ENCODE data around the gene CTBS. TPM values are rescaled to one million over a fixed set of nuclear protein-coding genes. Genes with fewer than 3 reads are reported as not detected.

The CTBS gene
- total RNA-seq, 1 donor from 2014 or later, result 11.5 TPM

DNA sequence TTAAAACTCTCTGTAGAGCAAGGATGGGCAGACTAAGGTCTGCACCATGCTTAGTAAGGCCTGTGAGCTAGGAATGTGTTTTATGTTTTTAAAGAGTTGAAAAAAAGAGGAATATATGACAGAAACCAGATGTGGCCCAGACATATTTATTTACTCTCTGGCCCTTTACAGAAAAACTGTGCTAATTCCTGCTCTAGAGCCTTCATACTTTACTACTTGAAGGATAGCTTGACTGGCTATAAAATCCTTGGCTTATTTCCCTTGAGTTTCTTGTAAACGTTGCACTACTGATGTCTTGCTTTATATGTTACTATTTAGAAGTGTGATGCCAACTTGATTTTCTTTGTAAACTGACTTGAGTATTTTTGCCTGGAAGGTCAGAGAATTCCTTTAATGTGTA, 33.5 kb downstream of the CTBS start:
- no peaks in the 10 kb centered on the region for H3K9me3 Mint-ChIP-seq
- no peak overlapping the region for H3K27ac ChIP-seq
- no peak overlapping the region for H3K9ac ChIP-seq
- TF ChIP-seq, protein P1, sequence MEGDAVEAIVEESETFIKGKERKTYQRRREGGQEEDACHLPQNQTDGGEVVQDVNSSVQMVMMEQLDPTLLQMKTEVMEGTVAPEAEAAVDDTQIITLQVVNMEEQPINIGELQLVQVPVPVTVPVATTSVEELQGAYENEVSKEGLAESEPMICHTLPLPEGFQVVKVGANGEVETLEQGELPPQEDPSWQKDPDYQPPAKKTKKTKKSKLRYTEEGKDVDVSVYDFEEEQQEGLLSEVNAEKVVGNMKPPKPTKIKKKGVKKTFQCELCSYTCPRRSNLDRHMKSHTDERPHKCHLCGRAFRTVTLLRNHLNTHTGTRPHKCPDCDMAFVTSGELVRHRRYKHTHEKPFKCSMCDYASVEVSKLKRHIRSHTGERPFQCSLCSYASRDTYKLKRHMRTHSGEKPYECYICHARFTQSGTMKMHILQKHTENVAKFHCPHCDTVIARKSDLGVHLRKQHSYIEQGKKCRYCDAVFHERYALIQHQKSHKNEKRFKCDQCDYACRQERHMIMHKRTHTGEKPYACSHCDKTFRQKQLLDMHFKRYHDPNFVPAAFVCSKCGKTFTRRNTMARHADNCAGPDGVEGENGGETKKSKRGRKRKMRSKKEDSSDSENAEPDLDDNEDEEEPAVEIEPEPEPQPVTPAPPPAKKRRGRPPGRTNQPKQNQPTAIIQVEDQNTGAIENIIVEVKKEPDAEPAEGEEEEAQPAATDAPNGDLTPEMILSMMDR (IDR thresholded peaks at IDR 0.05), result no peak
- TF ChIP-seq EZH2phosphoT487 (IDR thresholded peaks at IDR 0.05), result no peak
- H3K4me3 Mint-ChIP-seq, result no peak overlapping the region
- H4K20me1 ChIP-seq (ENCODE audit: low read depth), result no peaks in the 10 kb centered on the region
- no peak overlapping the region for H2AFZ ChIP-seq (replicated peaks)
- no peaks in the 10 kb centered on the region for H3F3A ChIP-seq (ENCODE audit: low read depth)
- no peaks in the 10 kb centered on the region for H3K27me3 ChIP-seq
- no peaks in the 10 kb centered on the region for H3K36me3 Mint-ChIP-seq
- no peak overlapping the region for H3K4me2 ChIP-seq
- DNase-seq (ENCODE audit: low spot score), result no peak
- no peak overlapping the region for H3K4me3 ChIP-seq
- H3K36me3 ChIP-seq, result no peaks in the 10 kb centered on the region
- no peaks in the 10 kb centered on the region for H3K79me2 ChIP-seq (ENCODE audit: low read depth)
- no peaks in the 10 kb centered on the region for H3K4me1 Mint-ChIP-seq
- no peak overlapping the region for H3K27ac Mint-ChIP-seq
- no peaks in the 10 kb centered on the region for H3K9me3 ChIP-seq (ENCODE audit: low read depth)
- H3K27me3 Mint-ChIP-seq (ENCODE audit: insufficient read depth, low read depth), result no peaks in the 10 kb centered on the region
- H3K4me1 ChIP-seq, result no peaks in the 10 kb centered on the region

DNA sequence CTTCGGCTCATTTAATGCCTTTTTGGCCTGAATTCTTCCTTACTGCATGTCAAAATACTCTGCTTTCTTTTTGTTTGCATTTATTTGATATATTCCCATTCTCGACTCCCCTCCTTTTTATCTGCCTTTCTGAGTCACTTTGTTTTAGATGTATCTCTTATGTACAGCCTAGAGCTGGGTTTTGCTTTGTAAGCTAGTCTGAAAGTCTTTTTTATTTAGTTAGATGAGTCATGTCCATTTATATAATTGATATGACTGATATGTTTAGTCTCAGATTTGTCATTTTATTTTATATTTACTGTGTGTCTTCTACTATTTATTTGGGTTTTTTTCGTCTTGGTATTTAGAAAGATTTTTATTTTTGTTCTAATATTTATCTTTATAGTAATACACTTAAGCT, 34.3 kb downstream of the CTBS start:
- H3K4me2 ChIP-seq, result no peak overlapping the region
- TF ChIP-seq EZH2phosphoT487 (IDR thresholded peaks at IDR 0.05) (no peak), EZH2 (IDR thresholded peaks at IDR 0.05) (no peak)
- TF ChIP-seq, protein P1 (IDR thresholded peaks at IDR 0.05), result no peak

DNA sequence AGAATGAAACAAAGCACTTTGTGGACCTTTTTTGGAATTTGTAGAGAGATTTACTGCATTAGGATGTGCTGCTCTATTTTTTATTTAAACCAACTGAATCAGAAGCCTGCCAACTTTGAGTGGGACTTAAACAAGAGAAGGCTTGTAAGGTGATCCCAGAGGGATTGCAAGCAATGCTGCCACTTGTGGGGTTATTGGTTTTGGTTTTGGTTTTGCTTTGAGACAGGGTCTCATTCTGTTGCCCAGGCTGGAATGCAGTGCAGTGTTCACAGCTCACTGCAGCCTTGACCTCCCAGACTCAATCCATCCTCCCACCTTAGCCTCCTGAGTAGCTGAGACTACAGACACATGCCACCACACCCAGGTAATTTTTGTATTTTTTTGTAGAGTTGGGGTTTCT, 35.6 kb downstream of the CTBS start:
- Mint-ChIP-seq H3K9me3 (no peaks in the 10 kb centered on the region), H3K4me1 (no peaks in the 10 kb centered on the region), H3K36me3 (no peaks in the 10 kb centered on the region), H3K4me3 (no peak overlapping the region), H3K27me3 (ENCODE audit: insufficient read depth, low read depth) (no peaks in the 10 kb centered on the region), H3K27ac (no peak overlapping the region)
- Histone ChIP-seq H3F3A (ENCODE audit: low read depth) (no peaks in the 10 kb centered on the region), H3K27ac (no peak overlapping the region), H3K4me2 (no peak overlapping the region), H3K27me3 (no peaks in the 10 kb centered on the region), H3K4me1 (no peaks in the 10 kb centered on the region), H3K9me3 (ENCODE audit: low read depth) (no peaks in the 10 kb centered on the region), H3K9ac (no peak overlapping the region), H3K36me3 (no peaks in the 10 kb centered on the region), H3K4me3 (no peak overlapping the region), H3K79me2 (ENCODE audit: low read depth) (no peaks in the 10 kb centered on the region), H2AFZ (replicated peaks) (no peak overlapping the region), H4K20me1 (ENCODE audit: low read depth) (no peaks in the 10 kb centered on the region)
- DNase-seq (ENCODE audit: low spot score), result no peak
- TF ChIP-seq EZH2phosphoT487 (IDR thresholded peaks at IDR 0.05) (no peak), EZH2 (IDR thresholded peaks at IDR 0.05) (no peak)
- TF ChIP-seq, protein P1 (IDR thresholded peaks at IDR 0.05), result no peak

More for the DNA sequence above, 34.3 kb downstream of the CTBS start:
- Histone ChIP-seq H3K4me1 (no peaks in the 10 kb centered on the region), H3K79me2 (ENCODE audit: low read depth) (no peaks in the 10 kb centered on the region), H2AFZ (replicated peaks) (no peak overlapping the region), H3K4me3 (no peak overlapping the region), H3K9me3 (ENCODE audit: low read depth) (no peaks in the 10 kb centered on the region), H3F3A (ENCODE audit: low read depth) (no peaks in the 10 kb centered on the region), H3K9ac (no peak overlapping the region), H3K27ac (no peak overlapping the region), H3K36me3 (no peaks in the 10 kb centered on the region), H3K27me3 (no peaks in the 10 kb centered on the region), H4K20me1 (ENCODE audit: low read depth) (no peaks in the 10 kb centered on the region)
- Mint-ChIP-seq H3K4me1 (no peaks in the 10 kb centered on the region), H3K36me3 (no peaks in the 10 kb centered on the region), H3K9me3 (no peaks in the 10 kb centered on the region), H3K27ac (no peak overlapping the region), H3K4me3 (no peak overlapping the region), H3K27me3 (ENCODE audit: insufficient read depth, low read depth) (no peaks in the 10 kb centered on the region)
- DNase-seq (ENCODE audit: low spot score), result no peak
